Endothelial cell of umbilical vein (primary cell): ENCODE measurements around the gene MINPP1.

ENCODE experiments used
- EZH2 ChIP-seq: IDR thresholded peaks from 2 replicates; pipeline ENCODE4 v1.6.1; 2012; ENCODE audit warnings: borderline replicate concordance, low read depth, mild to moderate bottlenecking, moderate library complexity, low read length, inconsistent platforms; ENCODE audit not compliant: severe bottlenecking
- FOS ChIP-seq: IDR thresholded peaks from 2 replicates; pipeline ENCODE4 v1.6.1; 2011; ENCODE audit warnings: mild to moderate bottlenecking, low read length, moderate library complexity, borderline replicate concordance; ENCODE audit not compliant: insufficient read depth
- GATA2 ChIP-seq: IDR thresholded peaks from 2 replicates; pipeline ENCODE4 v1.7.0; 2011; ENCODE audit warnings: low read depth, mild to moderate bottlenecking, moderate library complexity, mixed read lengths, low read length; ENCODE audit not compliant: insufficient read length, insufficient read depth
- JUN ChIP-seq: IDR thresholded peaks from 2 replicates; pipeline ENCODE4 v1.6.1; 2011; ENCODE audit warnings: borderline replicate concordance, low read depth; ENCODE audit not compliant: insufficient read length, insufficient read depth
- MAX ChIP-seq: IDR thresholded peaks from 2 replicates; pipeline ENCODE4 v1.6.1; 2011; ENCODE audit not compliant: insufficient read depth, insufficient read length
- MYC ChIP-seq: IDR thresholded peaks from one replicate; pipeline ENCODE4 v1.6.1; 2011; ENCODE audit warnings: mild to moderate bottlenecking, low read depth, low read length
- POLR2A ChIP-seq: IDR thresholded peaks from 2 replicates; pipeline ENCODE4 v1.6.1; 2012; ENCODE audit warnings: low read depth, mild to moderate bottlenecking, control low read depth, low read length
- POLR2AphosphoS5 ChIP-seq: IDR thresholded peaks from 2 replicates; pipeline ENCODE4 v1.6.1; 2012; ENCODE audit warnings: low read depth, mild to moderate bottlenecking, control low read depth, low read length, moderate library complexity; ENCODE audit not compliant: insufficient read depth
- TF ChIP-seq, protein P1 (sequence below), 2 donors: IDR thresholded peaks; 1 replicate in 1 of 2; 2 replicates in 1 of 2; pipeline ENCODE4 v1.5.1; 2011; ENCODE audit warnings: low read length in 2 of 2, mild to moderate bottlenecking in 2 of 2, moderate library complexity in 2 of 2, control low read depth in 1 of 2, inconsistent platforms in 1 of 2, low read depth in 1 of 2; ENCODE audit not compliant: insufficient read depth in 1 of 2; ENCODE audit errors: extremely low read depth in 1 of 2

DNA sequence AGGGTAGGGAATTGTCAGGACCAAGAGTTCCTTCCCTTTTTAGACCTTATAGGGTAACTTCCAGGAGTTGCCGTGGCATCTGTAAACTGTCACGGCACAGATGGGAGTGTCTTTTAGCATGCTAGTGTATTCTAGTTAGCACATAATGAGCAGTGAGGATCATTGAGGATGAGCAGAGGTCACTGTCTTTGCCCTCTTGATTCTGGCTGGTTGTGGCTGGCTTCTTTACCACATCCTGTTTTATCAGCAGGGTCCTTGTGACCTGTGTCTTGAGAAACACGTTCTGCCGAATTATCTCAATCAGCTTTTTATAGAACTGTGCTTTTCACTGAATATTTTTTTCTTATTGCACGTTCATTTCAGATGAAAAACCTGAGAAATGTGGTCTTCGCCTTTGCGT is 41.5 kb downstream of the MINPP1 start:
- no peak for TF ChIP-seq EZH2
- TF ChIP-seq, protein P1, sequence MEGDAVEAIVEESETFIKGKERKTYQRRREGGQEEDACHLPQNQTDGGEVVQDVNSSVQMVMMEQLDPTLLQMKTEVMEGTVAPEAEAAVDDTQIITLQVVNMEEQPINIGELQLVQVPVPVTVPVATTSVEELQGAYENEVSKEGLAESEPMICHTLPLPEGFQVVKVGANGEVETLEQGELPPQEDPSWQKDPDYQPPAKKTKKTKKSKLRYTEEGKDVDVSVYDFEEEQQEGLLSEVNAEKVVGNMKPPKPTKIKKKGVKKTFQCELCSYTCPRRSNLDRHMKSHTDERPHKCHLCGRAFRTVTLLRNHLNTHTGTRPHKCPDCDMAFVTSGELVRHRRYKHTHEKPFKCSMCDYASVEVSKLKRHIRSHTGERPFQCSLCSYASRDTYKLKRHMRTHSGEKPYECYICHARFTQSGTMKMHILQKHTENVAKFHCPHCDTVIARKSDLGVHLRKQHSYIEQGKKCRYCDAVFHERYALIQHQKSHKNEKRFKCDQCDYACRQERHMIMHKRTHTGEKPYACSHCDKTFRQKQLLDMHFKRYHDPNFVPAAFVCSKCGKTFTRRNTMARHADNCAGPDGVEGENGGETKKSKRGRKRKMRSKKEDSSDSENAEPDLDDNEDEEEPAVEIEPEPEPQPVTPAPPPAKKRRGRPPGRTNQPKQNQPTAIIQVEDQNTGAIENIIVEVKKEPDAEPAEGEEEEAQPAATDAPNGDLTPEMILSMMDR (IDR thresholded peaks at IDR 0.05; ENCODE audit: extremely low read depth in 1 of 2, insufficient read depth in 1 of 2, low read depth in 1 of 2, low read length in 2 of 2): no peak
- TF ChIP-seq FOS: no peak
- no peak for TF ChIP-seq POLR2AphosphoS5
- no peak for TF ChIP-seq JUN
- no peak for TF ChIP-seq POLR2A
- TF ChIP-seq GATA2: no peak
- no peak for TF ChIP-seq MYC
- TF ChIP-seq MAX: no peak
